Trophoblast cell (in vitro differentiated cells and primary cell): Measurements from ENCODE around the gene MARK4.

Experiments used
- DNase-seq, 2 donors: peaks; one replicate each; pipeline ENCODE4 v3.0.0-alpha.2; 2016
- H2AFZ ChIP-seq: 2 replicates; pipeline ENCODE4 v1.6.1; 2013; ENCODE audit warnings: low read length, moderate library complexity, mild to moderate bottlenecking; ENCODE audit not compliant: insufficient read depth, poor library complexity
- H2AK5ac ChIP-seq: 2 replicates; pipeline ENCODE4 v1.6.1; 2013; ENCODE audit warnings: mild to moderate bottlenecking, low read length
- H2BK120ac ChIP-seq: 2 replicates; pipeline ENCODE4 v1.6.1; 2013; ENCODE audit warnings: low read length, mild to moderate bottlenecking, moderate library complexity; ENCODE audit not compliant: insufficient read depth, poor library complexity
- H2BK12ac ChIP-seq: 2 replicates; pipeline ENCODE4 v1.6.1; 2013; ENCODE audit warnings: mild to moderate bottlenecking, low read length, moderate library complexity
- H2BK5ac ChIP-seq: 2 replicates; pipeline ENCODE4 v1.6.1; 2013; ENCODE audit warnings: low read length, low read depth, moderate library complexity, mild to moderate bottlenecking; ENCODE audit not compliant: poor library complexity
- H3K14ac ChIP-seq: 2 replicates; pipeline ENCODE4 v1.6.1; 2013; ENCODE audit warnings: mild to moderate bottlenecking, low read length
- H3K18ac ChIP-seq: 2 replicates; pipeline ENCODE4 v1.6.1; 2013; ENCODE audit warnings: mild to moderate bottlenecking, low read length
- H3K23ac ChIP-seq: 2 replicates; pipeline ENCODE4 v1.6.1; 2013; ENCODE audit warnings: low read length
- H3K27ac ChIP-seq: 2 replicates; pipeline ENCODE4 v1.5.1; 2013; ENCODE audit warnings: low read depth, mild to moderate bottlenecking, inconsistent platforms, low read length, moderate library complexity
- H3K27me3 ChIP-seq: 2 replicates; pipeline ENCODE4 v1.6.1; 2013; ENCODE audit warnings: inconsistent platforms, mild to moderate bottlenecking, low read length, moderate library complexity; ENCODE audit not compliant: insufficient read depth
- H3K36me3 ChIP-seq, 2 experiments: 1 replicate in 1 of 2; 2 replicates in 1 of 2; pipeline ENCODE4 v1.6.1; 2013; ENCODE audit warnings: low read length in 2 of 2, mild to moderate bottlenecking in 2 of 2, moderate library complexity in 1 of 2; ENCODE audit not compliant: insufficient read depth in 2 of 2, control insufficient read depth in 1 of 2
- H3K4ac ChIP-seq: 2 replicates; pipeline ENCODE4 v1.6.1; 2013; ENCODE audit warnings: low read depth, mild to moderate bottlenecking, low read length, moderate library complexity
- H3K4me1 ChIP-seq, 2 experiments: 1 replicate in 1 of 2; 2 replicates in 1 of 2; pipeline ENCODE4 v1.6.1; 2013; ENCODE audit warnings: low read length in 2 of 2, mild to moderate bottlenecking in 2 of 2, moderate library complexity in 1 of 2; ENCODE audit not compliant: insufficient read depth in 2 of 2, control insufficient read depth in 1 of 2
- H3K4me2 ChIP-seq: 2 replicates; pipeline ENCODE4 v1.6.1; 2013; ENCODE audit warnings: inconsistent platforms, mild to moderate bottlenecking, low read length, moderate library complexity
- H3K4me3 ChIP-seq: 2 replicates; pipeline ENCODE4 v1.5.1; 2013; ENCODE audit warnings: mild to moderate bottlenecking, low read depth, low read length, inconsistent platforms
- H3K79me1 ChIP-seq: one replicate; pipeline ENCODE4 v1.6.1; 2013; ENCODE audit warnings: low read length
- H3K79me2 ChIP-seq: 2 replicates; pipeline ENCODE4 v1.6.1; 2013; ENCODE audit warnings: low read length, mild to moderate bottlenecking; ENCODE audit not compliant: control insufficient read depth, insufficient read depth, poor library complexity
- H3K9ac ChIP-seq: 2 replicates; pipeline ENCODE4 v1.6.1; 2013; ENCODE audit warnings: mild to moderate bottlenecking, low read length
- H3K9me3 ChIP-seq: 2 replicates; pipeline ENCODE4 v1.6.1; 2013; ENCODE audit warnings: low read depth, mild to moderate bottlenecking, control low read depth, inconsistent platforms, low read length; ENCODE audit not compliant: insufficient read depth
- H4K12ac ChIP-seq: 2 replicates; pipeline ENCODE4 v1.6.1; 2013; ENCODE audit warnings: low read depth, mild to moderate bottlenecking, low read length, moderate library complexity
- H4K8ac ChIP-seq: 2 replicates; pipeline ENCODE4 v1.6.1; 2013; ENCODE audit warnings: low read depth, mild to moderate bottlenecking, low read length, moderate library complexity
- H4K91ac ChIP-seq: one replicate; pipeline ENCODE4 v1.6.1; 2013; ENCODE audit warnings: low read depth, mild to moderate bottlenecking, low read length, moderate library complexity
- WGBS: extraction: QIAGEN DNeasy Blood & Tissue Kit; methylation state at CpG from one replicate; pipeline ENCODE4 v1.1.7; 2013; ENCODE audit warnings: missing lambda C conversion rate; ENCODE audit not compliant: insufficient read length, insufficient coverage; ENCODE audit errors: extremely low coverage; 5-methylcytosine and 5-hydroxymethylcytosine counted together

Gene MARK4

GRCh38 chr19:45258862-45259261 lies 7.8 kb downstream of the MARK4 start:
- Histone ChIP-seq H3K27ac (no peak overlapping the region), H2BK5ac (no peak overlapping the region), H2AFZ (no peak overlapping the region), H4K12ac (no peak overlapping the region), H3K4me1 (peaks cover 0 to 7% of the 10 kb centered on the region in 2 experiments), H3K14ac (no peak overlapping the region), H3K79me2 (no peaks in the 10 kb centered on the region), H3K4ac (no peak overlapping the region), H3K4me2 (no peak overlapping the region), H4K8ac (no peak overlapping the region), H3K4me3 (no peak overlapping the region), H3K23ac (no peak overlapping the region), H3K9ac (no peak overlapping the region), H2AK5ac (no peak overlapping the region), H3K79me1 (no peaks in the 10 kb centered on the region), H2BK12ac (no peak overlapping the region), H4K91ac (no peak overlapping the region), H3K36me3 (peaks cover 9 to 14% of the 10 kb centered on the region in 2 experiments), H3K18ac (no peak overlapping the region), H2BK120ac (no peak overlapping the region), H3K9me3 (peaks cover 2% of the 10 kb centered on the region), H3K27me3 (no peaks in the 10 kb centered on the region)
- no peak for DNase-seq
- WGBS, result no CpG with 5 or more reads among the region's 19 CpGs

GRCh38 chr19:45262570-45262969 lies 11.5 kb downstream of the MARK4 start:
- Histone ChIP-seq H3K4ac (no peak overlapping the region), H3K9ac (no peak overlapping the region), H3K27ac (no peak overlapping the region), H2BK5ac (no peak overlapping the region), H3K79me2 (no peaks in the 10 kb centered on the region), H3K27me3 (no peaks in the 10 kb centered on the region), H3K79me1 (no peaks in the 10 kb centered on the region), H3K14ac (no peak overlapping the region), H3K9me3 (peaks cover 2% of the 10 kb centered on the region), H3K18ac (no peak overlapping the region), H4K91ac (no peak overlapping the region), H3K4me3 (no peak overlapping the region), H2AK5ac (no peak overlapping the region), H3K23ac (no peak overlapping the region), H2AFZ (no peak overlapping the region), H3K4me2 (no peak overlapping the region), H2BK12ac (no peak overlapping the region), H2BK120ac (no peak overlapping the region), H4K12ac (no peak overlapping the region), H3K4me1 (no peaks in the 10 kb centered on the region), H3K36me3 (peaks cover 28 to 29% of the 10 kb centered on the region in 2 experiments), H4K8ac (no peak overlapping the region)
- WGBS, result no CpG with 5 or more reads among the region's 6 CpGs
- DNase-seq, result no peak

- Histone ChIP-seq H4K8ac (no peak overlapping the region), H2AK5ac (no peak overlapping the region), H2BK120ac (no peak overlapping the region), H4K12ac (no peak overlapping the region), H3K4ac (no peak overlapping the region), H4K91ac (no peak overlapping the region), H3K4me3 (no peak overlapping the region), H3K27ac (no peak overlapping the region), H3K27me3 (no peaks in the 10 kb centered on the region), H3K4me2 (no peak overlapping the region), H3K9me3 (peaks cover 2% of the 10 kb centered on the region), H2AFZ (no peak overlapping the region), H3K9ac (no peak overlapping the region), H3K79me1 (no peaks in the 10 kb centered on the region), H3K36me3 (peaks cover 28 to 30% of the 10 kb centered on the region in 2 experiments), H3K23ac (no peak overlapping the region), H2BK12ac (no peak overlapping the region), H3K79me2 (no peaks in the 10 kb centered on the region), H3K4me1 (no peaks in the 10 kb centered on the region), H2BK5ac (no peak overlapping the region), H3K18ac (no peak overlapping the region), H3K14ac (no peak overlapping the region)
- no peak for DNase-seq
- WGBS, result no CpG with 5 or more reads among the region's 11 CpGs
Observed at GRCh38 chr19:45263013-45263412, 11.9 kb downstream of the MARK4 start.

- Histone ChIP-seq H3K4ac (no peak overlapping the region), H3K4me2 (no peak overlapping the region), H2BK12ac (no peak overlapping the region), H3K18ac (no peak overlapping the region), H4K8ac (no peak overlapping the region), H2BK5ac (no peak overlapping the region), H4K91ac (no peak overlapping the region), H3K79me1 (no peaks in the 10 kb centered on the region), H3K36me3 (peaks cover 34 to 35% of the 10 kb centered on the region in 2 experiments), H3K79me2 (no peaks in the 10 kb centered on the region), H3K4me1 (no peaks in the 10 kb centered on the region), H3K23ac (no peak overlapping the region), H2BK120ac (no peak overlapping the region), H3K9ac (no peak overlapping the region), H3K14ac (no peak overlapping the region), H2AK5ac (no peak overlapping the region), H3K9me3 (no peaks in the 10 kb centered on the region), H2AFZ (no peak overlapping the region), H4K12ac (no peak overlapping the region), H3K4me3 (no peak overlapping the region), H3K27me3 (no peaks in the 10 kb centered on the region), H3K27ac (no peak overlapping the region)
- no peak for DNase-seq
- no CpG with 5 or more reads among the region's 19 CpGs for WGBS
Observed at GRCh38 chr19:45264781-45265317, 13.8 kb downstream of the MARK4 start.
